Measurements from ENCODE around the gene TMEM214. TPM values are rescaled to one million over a fixed set of nuclear protein-coding genes. Genes with fewer than 3 reads are reported as not detected.

The TMEM214 gene
- total and polyA plus RNA-seq, 3 donors from 2014 or later, result 64.8 to 81.9 (median 73.9) TPM

GRCh38 chr2:27024812-27025211, 8.0 kb upstream of the TMEM214 start:
- H3K27me3 ChIP-seq, result no peaks in the 10 kb centered on the region
- no peaks in the 10 kb centered on the region for H3K36me3 ChIP-seq (ENCODE audit: low read depth, missing control alignments)
- intact Hi-C loops (cut with DNase I; ENCODE audit: low total_unique reads), result no loop called here
- no peak overlapping the region for H3K4me3 ChIP-seq
- WGBS, 2 donors, result 88 to 98% methylated on average over 8 to 12 of the region's 12 CpGs
- no peak overlapping the region for H3K27ac ChIP-seq
- no peak for DNase-seq
- no peak for TF ChIP-seq POLR2A (IDR thresholded peaks at IDR 0.05)
- no peak for TF ChIP-seq CTCF (IDR thresholded peaks at IDR 0.05)
- no peaks in the 10 kb centered on the region for H3K9me3 ChIP-seq
- H3K4me1 ChIP-seq, result peaks cover 11% of the 10 kb centered on the region

DNA sequence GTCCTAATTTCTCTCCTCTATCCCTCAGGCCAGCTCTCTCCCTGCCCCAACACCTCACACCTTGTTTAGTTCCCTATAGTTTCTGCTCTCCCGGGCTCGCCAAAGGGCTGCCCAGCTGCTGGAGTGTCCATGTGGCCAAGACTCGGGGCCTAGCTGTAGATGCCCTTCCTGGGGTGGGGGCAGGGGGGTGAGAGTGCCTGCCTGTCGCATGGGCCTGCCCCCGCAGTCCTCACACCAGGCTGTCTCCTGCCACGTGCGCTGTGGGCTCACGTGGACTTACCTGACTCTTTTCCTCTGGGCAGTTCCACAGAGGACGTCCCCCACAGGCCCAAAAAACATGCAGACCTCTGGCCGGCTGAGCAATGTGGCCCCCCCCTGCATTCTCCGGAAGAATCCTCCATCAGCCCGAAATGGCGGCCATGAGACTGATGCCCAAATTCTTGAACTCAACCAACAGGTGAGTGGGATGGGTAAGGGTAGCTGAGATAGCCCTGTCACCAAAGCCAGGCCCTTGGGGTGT, 7.4 kb upstream of the TMEM214 start:
- 85 to 93% methylated on average over 13 of the region's 13 CpGs for WGBS, 2 donors
- intact Hi-C loops (cut with DNase I; ENCODE audit: low total_unique reads), result no loop called here
- no peaks in the 10 kb centered on the region for H3K36me3 ChIP-seq (ENCODE audit: low read depth, missing control alignments)

GRCh38 chr2:27025861-27026851, 6.6 kb upstream of the TMEM214 start:
- Histone ChIP-seq H3K36me3 (ENCODE audit: low read depth, missing control alignments) (no peaks in the 10 kb centered on the region), H3K27me3 (no peaks in the 10 kb centered on the region), H3K4me3 (no peak overlapping the region), H3K4me1 (no peaks in the 10 kb centered on the region), H3K27ac (no peak overlapping the region), H3K9me3 (no peaks in the 10 kb centered on the region)
- no peak for TF ChIP-seq CTCF (IDR thresholded peaks at IDR 0.05)
- no peak for TF ChIP-seq POLR2A (IDR thresholded peaks at IDR 0.05)
- no peak for DNase-seq
- WGBS, 2 donors, result 82 to 89% methylated on average over 22 to 24 of the region's 24 CpGs
- intact Hi-C loops (cut with DNase I; ENCODE audit: low total_unique reads), result no loop called here

More for the DNA sequence above, 7.4 kb upstream of the TMEM214 start:
- DNase-seq, result no peak
- H3K27ac ChIP-seq, result no peak overlapping the region
- no peaks in the 10 kb centered on the region for H3K9me3 ChIP-seq
- no peaks in the 10 kb centered on the region for H3K27me3 ChIP-seq
- no peak for TF ChIP-seq POLR2A (IDR thresholded peaks at IDR 0.05)
- H3K4me1 ChIP-seq, result peaks cover 5% of the 10 kb centered on the region
- H3K4me3 ChIP-seq, result no peak overlapping the region

- H3K4me1 ChIP-seq, result no peaks in the 10 kb centered on the region
Measured at GRCh38 chr2:27027211-27027651, 5.5 kb upstream of the TMEM214 start.

More at GRCh38 chr2:27027211-27027651, 5.5 kb upstream of the TMEM214 start:
- no peaks in the 10 kb centered on the region for H3K36me3 ChIP-seq (ENCODE audit: low read depth, missing control alignments)
- H3K27ac ChIP-seq, result no peak overlapping the region
- WGBS, 2 donors, result 73 to 85% methylated on average over 6 to 10 of the region's 10 CpGs
- intact Hi-C loops (cut with DNase I; ENCODE audit: low total_unique reads), result no loop called here
- no peaks in the 10 kb centered on the region for H3K9me3 ChIP-seq
- H3K4me3 ChIP-seq, result no peak overlapping the region
- no peak for DNase-seq
- no peak for TF ChIP-seq POLR2A (IDR thresholded peaks at IDR 0.05)
- no peak for TF ChIP-seq CTCF (IDR thresholded peaks at IDR 0.05)
- H3K27me3 ChIP-seq, result no peaks in the 10 kb centered on the region
